Suprapubic skin (tissue), 3 donors: ENCODE data around the gene SLC38A10.

Source experiments
- POLR2AphosphoS5 ChIP-seq, 3 donors: sonication (generic); formaldehyde crosslinking; IDR thresholded peaks; one replicate each; pipeline ENCODE4 v1.6.1; 2017; ENCODE audit warnings: antibody characterized with exemption in 3 of 3
- TF ChIP-seq, protein P1 (sequence below), 2 donors: fragments of 200-600 bp in 1 of 2; fragments of 450-650 bp in 1 of 2; sonication (generic) in 1 of 2; IDR thresholded peaks; one replicate each; pipeline ENCODE4 v1.5.1; 2016 to 2019; ENCODE audit warnings: antibody characterized with exemption in 2 of 2, mild to moderate bottlenecking in 1 of 2, moderate library complexity in 1 of 2

DNA sequence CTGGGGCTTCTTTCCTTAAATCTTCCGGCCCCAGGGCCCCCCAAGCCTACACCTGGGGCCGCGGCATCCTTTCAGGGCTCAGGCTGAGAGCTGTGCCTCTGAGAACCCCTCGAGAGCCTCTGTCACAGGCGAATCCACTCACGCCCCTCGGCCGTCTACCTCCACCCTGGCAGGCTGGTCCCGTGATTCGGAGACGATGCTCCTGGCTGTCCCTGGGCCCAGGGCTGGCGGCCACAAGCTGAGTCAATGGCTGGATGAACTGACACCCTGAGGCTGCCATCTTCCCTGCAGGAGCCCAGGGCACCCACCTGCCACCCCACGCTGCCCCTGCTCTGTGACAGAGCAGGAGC is 60.6 kb downstream of the SLC38A10 start:
- TF ChIP-seq POLR2AphosphoS5 (IDR thresholded peaks at IDR 0.05), result no peak
- TF ChIP-seq, protein P1, sequence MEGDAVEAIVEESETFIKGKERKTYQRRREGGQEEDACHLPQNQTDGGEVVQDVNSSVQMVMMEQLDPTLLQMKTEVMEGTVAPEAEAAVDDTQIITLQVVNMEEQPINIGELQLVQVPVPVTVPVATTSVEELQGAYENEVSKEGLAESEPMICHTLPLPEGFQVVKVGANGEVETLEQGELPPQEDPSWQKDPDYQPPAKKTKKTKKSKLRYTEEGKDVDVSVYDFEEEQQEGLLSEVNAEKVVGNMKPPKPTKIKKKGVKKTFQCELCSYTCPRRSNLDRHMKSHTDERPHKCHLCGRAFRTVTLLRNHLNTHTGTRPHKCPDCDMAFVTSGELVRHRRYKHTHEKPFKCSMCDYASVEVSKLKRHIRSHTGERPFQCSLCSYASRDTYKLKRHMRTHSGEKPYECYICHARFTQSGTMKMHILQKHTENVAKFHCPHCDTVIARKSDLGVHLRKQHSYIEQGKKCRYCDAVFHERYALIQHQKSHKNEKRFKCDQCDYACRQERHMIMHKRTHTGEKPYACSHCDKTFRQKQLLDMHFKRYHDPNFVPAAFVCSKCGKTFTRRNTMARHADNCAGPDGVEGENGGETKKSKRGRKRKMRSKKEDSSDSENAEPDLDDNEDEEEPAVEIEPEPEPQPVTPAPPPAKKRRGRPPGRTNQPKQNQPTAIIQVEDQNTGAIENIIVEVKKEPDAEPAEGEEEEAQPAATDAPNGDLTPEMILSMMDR (IDR thresholded peaks at IDR 0.05), result no peak
